Memory B cell (primary cell): ENCODE measurements around the gene ROR2.

Experiments
- ATAC-seq: fragments of 150-1000 bp; cut with Tn5 transposase; 2 replicates; pipeline ENCODE4 v1.10.0; 2021; ENCODE audit warnings: low read depth, mild to moderate bottlenecking, moderate library complexity
- DNase-seq, 2 donors: peaks; one replicate each; pipeline ENCODE4 v3.0.0; 2022; ENCODE audit warnings: low spot score in 2 of 2
- H3K27ac Mint-ChIP-seq: one replicate; pipeline ENCODE4 v1.8.0; 2022; ENCODE audit warnings: mild to moderate bottlenecking, moderate library complexity, mixed read lengths
- H3K27me3 Mint-ChIP-seq: one replicate; pipeline ENCODE4 v1.8.0; 2022; ENCODE audit warnings: mixed read lengths
- H3K36me3 Mint-ChIP-seq: one replicate; pipeline ENCODE4 v1.8.0; 2022; ENCODE audit warnings: mild to moderate bottlenecking, mixed read lengths
- H3K4me1 Mint-ChIP-seq: one replicate; pipeline ENCODE4 v1.8.0; 2022; ENCODE audit warnings: mixed read lengths
- H3K4me3 Mint-ChIP-seq: one replicate; pipeline ENCODE4 v1.8.0; 2022; ENCODE audit warnings: mild to moderate bottlenecking, moderate library complexity, mixed read lengths
- H3K9me3 Mint-ChIP-seq: one replicate; pipeline ENCODE4 v1.8.0; 2022; ENCODE audit warnings: mixed read lengths

Gene ROR2

GRCh38 chr9:91818647-91819403 lies 131.2 kb downstream of the ROR2 start:
- Mint-ChIP-seq H3K4me3 (no peak overlapping the region), H3K4me1 (no peaks in the 10 kb centered on the region), H3K27ac (no peak overlapping the region), H3K9me3 (no peaks in the 10 kb centered on the region), H3K36me3 (no peaks in the 10 kb centered on the region), H3K27me3 (peaks cover 7% of the 10 kb centered on the region)
- DNase-seq (no peak), ATAC-seq (no peak)

- Mint-ChIP-seq H3K27ac (no peak overlapping the region), H3K27me3 (peaks cover 7% of the 10 kb centered on the region), H3K4me1 (no peaks in the 10 kb centered on the region), H3K36me3 (no peaks in the 10 kb centered on the region), H3K4me3 (no peak overlapping the region), H3K9me3 (no peaks in the 10 kb centered on the region)
- ATAC-seq (no peak), DNase-seq (no peak)
Measured at GRCh38 chr9:91818225-91818585, 131.8 kb downstream of the ROR2 start.

- Mint-ChIP-seq H3K36me3 (no peaks in the 10 kb centered on the region), H3K27me3 (peaks cover 7% of the 10 kb centered on the region), H3K4me3 (no peak overlapping the region), H3K4me1 (no peaks in the 10 kb centered on the region), H3K9me3 (no peaks in the 10 kb centered on the region), H3K27ac (no peak overlapping the region)
- ATAC-seq, result no peak
- DNase-seq, result no peak
Measured at GRCh38 chr9:91817493-91818224, 132.4 kb downstream of the ROR2 start.

- Mint-ChIP-seq H3K9me3 (no peaks in the 10 kb centered on the region), H3K27ac (no peak overlapping the region), H3K4me1 (no peaks in the 10 kb centered on the region), H3K36me3 (no peaks in the 10 kb centered on the region), H3K27me3 (peaks cover 7% of the 10 kb centered on the region), H3K4me3 (no peak overlapping the region)
- DNase-seq (no peak), ATAC-seq (no peak)
Measured at GRCh38 chr9:91817106-91817492, 132.9 kb downstream of the ROR2 start.

- no peak overlapping the region for H3K4me3 Mint-ChIP-seq
- H3K4me1 Mint-ChIP-seq, result no peaks in the 10 kb centered on the region
- H3K27me3 Mint-ChIP-seq, result peaks cover 3% of the 10 kb centered on the region
- no peaks in the 10 kb centered on the region for H3K9me3 Mint-ChIP-seq
- H3K36me3 Mint-ChIP-seq, result no peaks in the 10 kb centered on the region
- no peak for DNase-seq
- no peak for ATAC-seq
- no peak overlapping the region for H3K27ac Mint-ChIP-seq
Measured at GRCh38 chr9:91816356-91816755, 133.7 kb downstream of the ROR2 start.

- DNase-seq (no peak), ATAC-seq (no peak)
- H3K27me3 Mint-ChIP-seq, result peaks cover 1% of the 10 kb centered on the region
- H3K27ac Mint-ChIP-seq, result no peak overlapping the region
- no peaks in the 10 kb centered on the region for H3K9me3 Mint-ChIP-seq
- no peak overlapping the region for H3K4me3 Mint-ChIP-seq
- H3K36me3 Mint-ChIP-seq, result no peaks in the 10 kb centered on the region
- no peaks in the 10 kb centered on the region for H3K4me1 Mint-ChIP-seq
Measured at GRCh38 chr9:91815896-91816295, 134.1 kb downstream of the ROR2 start.

- Mint-ChIP-seq H3K9me3 (no peaks in the 10 kb centered on the region), H3K4me3 (no peak overlapping the region), H3K27ac (no peak overlapping the region), H3K27me3 (peaks cover 1% of the 10 kb centered on the region), H3K4me1 (no peaks in the 10 kb centered on the region), H3K36me3 (no peaks in the 10 kb centered on the region)
- no peak for ATAC-seq
- no peak for DNase-seq
Measured at GRCh38 chr9:91814753-91815152, 135.3 kb downstream of the ROR2 start.

- H3K36me3 Mint-ChIP-seq, result no peaks in the 10 kb centered on the region
- no peaks in the 10 kb centered on the region for H3K9me3 Mint-ChIP-seq
- H3K27me3 Mint-ChIP-seq, result peaks cover 1% of the 10 kb centered on the region
- DNase-seq (no peak), ATAC-seq (no peak)
- H3K4me3 Mint-ChIP-seq, result no peak overlapping the region
- H3K27ac Mint-ChIP-seq, result no peak overlapping the region
- no peaks in the 10 kb centered on the region for H3K4me1 Mint-ChIP-seq
Measured at GRCh38 chr9:91814201-91814600, 135.8 kb downstream of the ROR2 start.

GRCh38 chr9:91813176-91813795 lies 136.7 kb downstream of the ROR2 start:
- Mint-ChIP-seq H3K27ac (no peak overlapping the region), H3K4me1 (no peaks in the 10 kb centered on the region), H3K4me3 (no peak overlapping the region), H3K27me3 (peaks cover 3% of the 10 kb centered on the region), H3K36me3 (no peaks in the 10 kb centered on the region), H3K9me3 (no peaks in the 10 kb centered on the region)
- ATAC-seq (no peak), DNase-seq (no peak)

- H3K4me3 Mint-ChIP-seq, result no peak overlapping the region
- H3K9me3 Mint-ChIP-seq, result no peaks in the 10 kb centered on the region
- no peaks in the 10 kb centered on the region for H3K36me3 Mint-ChIP-seq
- no peak for ATAC-seq
- DNase-seq, result no peak
- no peak overlapping the region for H3K27ac Mint-ChIP-seq
- H3K4me1 Mint-ChIP-seq, result no peaks in the 10 kb centered on the region
- peaks cover 3% of the 10 kb centered on the region for H3K27me3 Mint-ChIP-seq
Measured at GRCh38 chr9:91812191-91812590, 137.8 kb downstream of the ROR2 start.

GRCh38 chr9:91811024-91811909 lies 138.8 kb downstream of the ROR2 start:
- H3K4me3 Mint-ChIP-seq, result no peak overlapping the region
- H3K27ac Mint-ChIP-seq, result no peak overlapping the region
- H3K27me3 Mint-ChIP-seq, result peaks cover 3% of the 10 kb centered on the region
- ATAC-seq (no peak), DNase-seq (no peak)
- H3K36me3 Mint-ChIP-seq, result no peaks in the 10 kb centered on the region
- no peaks in the 10 kb centered on the region for H3K9me3 Mint-ChIP-seq
- H3K4me1 Mint-ChIP-seq, result no peaks in the 10 kb centered on the region

- Mint-ChIP-seq H3K36me3 (no peaks in the 10 kb centered on the region), H3K4me3 (no peak overlapping the region), H3K27me3 (peaks cover 5% of the 10 kb centered on the region), H3K27ac (no peak overlapping the region), H3K9me3 (no peaks in the 10 kb centered on the region), H3K4me1 (no peaks in the 10 kb centered on the region)
- DNase-seq (no peak), ATAC-seq (no peak)
Measured at GRCh38 chr9:91810286-91810905, 139.6 kb downstream of the ROR2 start.

- ATAC-seq, result no peak
- Mint-ChIP-seq H3K27ac (no peak overlapping the region), H3K27me3 (peaks cover 5% of the 10 kb centered on the region), H3K4me3 (no peak overlapping the region), H3K9me3 (no peaks in the 10 kb centered on the region), H3K36me3 (no peaks in the 10 kb centered on the region), H3K4me1 (no peaks in the 10 kb centered on the region)
- no peak for DNase-seq
Measured at GRCh38 chr9:91809581-91810285, 140.3 kb downstream of the ROR2 start.
